DOHH2 (cell line): ENCODE data around the gene ZNF146.

Experiments
- EZH2phosphoT487 ChIP-seq: fragments of 200-600 bp; sonication (generic); IDR thresholded peaks from 2 replicates; pipeline ENCODE4 v1.6.1; 2017; ENCODE audit warnings: borderline replicate concordance, mild to moderate bottlenecking, antibody characterized with exemption, low read length, moderate library complexity, mixed read lengths
- TF ChIP-seq, protein P1 (sequence below): fragments of 200-600 bp; sonication (generic); IDR thresholded peaks from one replicate; pipeline ENCODE4 v1.5.1; 2014; ENCODE audit warnings: antibody characterized with exemption, mild to moderate bottlenecking, low read depth, low read length; ENCODE audit not compliant: poor library complexity, severe bottlenecking

DNA sequence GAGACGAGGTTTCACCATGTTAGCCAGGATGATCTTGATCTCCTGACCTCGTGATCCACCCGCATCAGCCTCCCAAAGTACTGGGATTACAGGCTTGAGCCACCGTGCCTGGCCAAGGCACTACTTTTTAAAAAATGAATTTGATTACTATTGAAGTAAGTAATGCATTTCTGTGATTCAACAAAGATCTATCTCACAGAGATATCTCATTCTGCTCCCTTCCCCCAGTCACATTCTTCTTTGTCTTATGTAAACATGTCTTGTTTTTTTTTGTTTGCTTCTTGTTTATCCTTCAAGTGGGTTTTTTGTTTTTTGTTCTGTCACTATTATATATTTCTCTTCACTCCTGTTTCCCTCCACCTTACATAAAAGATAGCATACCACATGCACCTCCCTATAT lies 6.6 kb downstream of the ZNF146 start:
- TF ChIP-seq, protein P1, sequence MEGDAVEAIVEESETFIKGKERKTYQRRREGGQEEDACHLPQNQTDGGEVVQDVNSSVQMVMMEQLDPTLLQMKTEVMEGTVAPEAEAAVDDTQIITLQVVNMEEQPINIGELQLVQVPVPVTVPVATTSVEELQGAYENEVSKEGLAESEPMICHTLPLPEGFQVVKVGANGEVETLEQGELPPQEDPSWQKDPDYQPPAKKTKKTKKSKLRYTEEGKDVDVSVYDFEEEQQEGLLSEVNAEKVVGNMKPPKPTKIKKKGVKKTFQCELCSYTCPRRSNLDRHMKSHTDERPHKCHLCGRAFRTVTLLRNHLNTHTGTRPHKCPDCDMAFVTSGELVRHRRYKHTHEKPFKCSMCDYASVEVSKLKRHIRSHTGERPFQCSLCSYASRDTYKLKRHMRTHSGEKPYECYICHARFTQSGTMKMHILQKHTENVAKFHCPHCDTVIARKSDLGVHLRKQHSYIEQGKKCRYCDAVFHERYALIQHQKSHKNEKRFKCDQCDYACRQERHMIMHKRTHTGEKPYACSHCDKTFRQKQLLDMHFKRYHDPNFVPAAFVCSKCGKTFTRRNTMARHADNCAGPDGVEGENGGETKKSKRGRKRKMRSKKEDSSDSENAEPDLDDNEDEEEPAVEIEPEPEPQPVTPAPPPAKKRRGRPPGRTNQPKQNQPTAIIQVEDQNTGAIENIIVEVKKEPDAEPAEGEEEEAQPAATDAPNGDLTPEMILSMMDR = no peak
- no peak for TF ChIP-seq EZH2phosphoT487
